ENCODE data around the gene SIPA1.
A peak's percentile ranks its signal among the peaks of the same experiment; 100 is the strongest.

SIPA1 gene

DNA sequence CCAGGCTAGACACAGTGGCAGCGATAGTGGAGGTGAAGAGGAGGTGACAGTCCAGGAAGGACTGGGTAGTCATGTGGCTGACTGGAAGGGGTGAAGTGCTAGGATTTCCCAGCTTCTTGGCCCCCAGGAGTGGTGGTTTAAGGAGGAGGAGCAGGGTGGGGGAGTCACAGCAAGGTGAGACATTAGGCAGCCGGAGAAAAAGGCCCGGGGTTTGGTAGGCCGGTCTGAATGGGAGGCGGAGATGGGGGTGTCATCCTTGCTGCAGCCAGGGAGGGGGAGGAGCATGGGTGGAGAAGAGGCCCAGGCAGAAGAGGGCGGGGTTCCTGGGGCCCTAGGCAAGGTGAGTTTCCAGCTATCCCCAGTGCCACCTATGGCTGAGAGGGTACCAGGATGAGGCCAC, 6.1 kb downstream of the SIPA1 start:
- ATAC-seq (ENCODE audit: low read depth) (peak; percentile 48), DNase-seq (ENCODE audit: low spot score) (peak; percentile 73)
- no peaks in the 10 kb centered on the region for H3K4me1 ChIP-seq (ENCODE audit: insufficient read depth, poor library complexity, severe bottlenecking)
- H3K4me3 ChIP-seq (ENCODE audit: severe bottlenecking), result no peak overlapping the region
- TF ChIP-seq, protein P1, sequence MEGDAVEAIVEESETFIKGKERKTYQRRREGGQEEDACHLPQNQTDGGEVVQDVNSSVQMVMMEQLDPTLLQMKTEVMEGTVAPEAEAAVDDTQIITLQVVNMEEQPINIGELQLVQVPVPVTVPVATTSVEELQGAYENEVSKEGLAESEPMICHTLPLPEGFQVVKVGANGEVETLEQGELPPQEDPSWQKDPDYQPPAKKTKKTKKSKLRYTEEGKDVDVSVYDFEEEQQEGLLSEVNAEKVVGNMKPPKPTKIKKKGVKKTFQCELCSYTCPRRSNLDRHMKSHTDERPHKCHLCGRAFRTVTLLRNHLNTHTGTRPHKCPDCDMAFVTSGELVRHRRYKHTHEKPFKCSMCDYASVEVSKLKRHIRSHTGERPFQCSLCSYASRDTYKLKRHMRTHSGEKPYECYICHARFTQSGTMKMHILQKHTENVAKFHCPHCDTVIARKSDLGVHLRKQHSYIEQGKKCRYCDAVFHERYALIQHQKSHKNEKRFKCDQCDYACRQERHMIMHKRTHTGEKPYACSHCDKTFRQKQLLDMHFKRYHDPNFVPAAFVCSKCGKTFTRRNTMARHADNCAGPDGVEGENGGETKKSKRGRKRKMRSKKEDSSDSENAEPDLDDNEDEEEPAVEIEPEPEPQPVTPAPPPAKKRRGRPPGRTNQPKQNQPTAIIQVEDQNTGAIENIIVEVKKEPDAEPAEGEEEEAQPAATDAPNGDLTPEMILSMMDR (IDR thresholded peaks at IDR 0.05; ENCODE audit: poor library complexity, severe bottlenecking), result no peak
- no peaks in the 10 kb centered on the region for H3K9me3 ChIP-seq (ENCODE audit: severe bottlenecking)
- no peaks in the 10 kb centered on the region for H3K27me3 ChIP-seq (ENCODE audit: insufficient read depth, poor library complexity, severe bottlenecking)
- H3K27ac ChIP-seq (ENCODE audit: poor library complexity, severe bottlenecking), result peak overlapping the region; percentile 6
- H3K36me3 ChIP-seq (ENCODE audit: low read depth), result no peaks in the 10 kb centered on the region

DNA sequence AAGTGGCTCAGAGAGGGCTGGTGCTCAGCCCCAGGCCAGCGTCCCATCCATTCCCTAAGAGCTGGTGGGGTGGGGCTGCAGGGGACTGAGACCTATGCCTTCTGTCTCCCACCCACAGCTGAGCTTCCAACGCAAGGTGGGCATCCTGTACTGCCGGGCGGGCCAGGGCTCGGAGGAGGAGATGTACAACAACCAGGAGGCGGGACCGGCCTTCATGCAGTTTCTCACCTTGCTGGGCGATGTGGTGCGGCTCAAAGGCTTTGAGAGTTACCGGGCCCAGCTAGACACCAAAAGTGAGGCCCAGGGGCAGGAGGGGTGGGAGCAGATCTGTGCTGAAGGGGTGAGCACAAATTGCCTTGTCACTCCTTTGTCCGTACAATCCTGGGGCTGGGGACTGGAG, 6.9 kb downstream of the SIPA1 start:
- no peak overlapping the region for H3K27ac ChIP-seq (ENCODE audit: poor library complexity, severe bottlenecking)
- H3K27me3 ChIP-seq (ENCODE audit: insufficient read depth, poor library complexity, severe bottlenecking), result no peaks in the 10 kb centered on the region
- TF ChIP-seq, protein P1 (IDR thresholded peaks at IDR 0.05; ENCODE audit: poor library complexity, severe bottlenecking), result no peak
- peak; percentile 72 for DNase-seq (ENCODE audit: low spot score)
- H3K36me3 ChIP-seq (ENCODE audit: low read depth), result no peaks in the 10 kb centered on the region
- no peaks in the 10 kb centered on the region for H3K9me3 ChIP-seq (ENCODE audit: severe bottlenecking)
- no peak overlapping the region for H3K4me3 ChIP-seq (ENCODE audit: severe bottlenecking)
- no peak for ATAC-seq (ENCODE audit: low read depth)
- H3K4me1 ChIP-seq (ENCODE audit: insufficient read depth, poor library complexity, severe bottlenecking), result no peaks in the 10 kb centered on the region

DNA sequence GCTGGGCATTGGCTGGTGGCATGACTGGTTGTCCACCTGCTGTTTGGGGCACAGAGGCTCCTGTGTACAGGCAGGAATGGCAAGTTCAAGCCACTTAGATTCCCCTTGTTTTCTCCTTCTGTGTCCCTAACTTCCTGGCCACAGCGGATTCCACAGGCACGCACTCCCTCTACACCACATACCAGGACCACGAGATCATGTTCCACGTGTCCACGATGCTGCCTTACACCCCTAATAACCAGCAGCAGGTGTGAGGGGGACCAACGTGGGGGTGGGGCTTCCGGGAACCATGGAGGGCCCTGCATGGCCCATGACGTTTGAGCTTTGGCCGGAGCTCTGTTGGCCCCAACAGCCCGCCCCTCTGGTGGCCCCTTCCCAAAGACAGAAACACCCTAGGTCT, 7.8 kb downstream of the SIPA1 start:
- H3K36me3 ChIP-seq (ENCODE audit: low read depth), result no peaks in the 10 kb centered on the region
- H3K4me3 ChIP-seq (ENCODE audit: severe bottlenecking), result no peak overlapping the region
- H3K4me1 ChIP-seq (ENCODE audit: insufficient read depth, poor library complexity, severe bottlenecking), result peaks cover 1% of the 10 kb centered on the region
- DNase-seq (ENCODE audit: low spot score) (peak; percentile 46), ATAC-seq (ENCODE audit: low read depth) (no peak)
- H3K27me3 ChIP-seq (ENCODE audit: insufficient read depth, poor library complexity, severe bottlenecking), result no peaks in the 10 kb centered on the region
- TF ChIP-seq, protein P1 (IDR thresholded peaks at IDR 0.05; ENCODE audit: poor library complexity, severe bottlenecking), result no peak
- no peaks in the 10 kb centered on the region for H3K9me3 ChIP-seq (ENCODE audit: severe bottlenecking)
- H3K27ac ChIP-seq (ENCODE audit: poor library complexity, severe bottlenecking), result no peak overlapping the region

DNA sequence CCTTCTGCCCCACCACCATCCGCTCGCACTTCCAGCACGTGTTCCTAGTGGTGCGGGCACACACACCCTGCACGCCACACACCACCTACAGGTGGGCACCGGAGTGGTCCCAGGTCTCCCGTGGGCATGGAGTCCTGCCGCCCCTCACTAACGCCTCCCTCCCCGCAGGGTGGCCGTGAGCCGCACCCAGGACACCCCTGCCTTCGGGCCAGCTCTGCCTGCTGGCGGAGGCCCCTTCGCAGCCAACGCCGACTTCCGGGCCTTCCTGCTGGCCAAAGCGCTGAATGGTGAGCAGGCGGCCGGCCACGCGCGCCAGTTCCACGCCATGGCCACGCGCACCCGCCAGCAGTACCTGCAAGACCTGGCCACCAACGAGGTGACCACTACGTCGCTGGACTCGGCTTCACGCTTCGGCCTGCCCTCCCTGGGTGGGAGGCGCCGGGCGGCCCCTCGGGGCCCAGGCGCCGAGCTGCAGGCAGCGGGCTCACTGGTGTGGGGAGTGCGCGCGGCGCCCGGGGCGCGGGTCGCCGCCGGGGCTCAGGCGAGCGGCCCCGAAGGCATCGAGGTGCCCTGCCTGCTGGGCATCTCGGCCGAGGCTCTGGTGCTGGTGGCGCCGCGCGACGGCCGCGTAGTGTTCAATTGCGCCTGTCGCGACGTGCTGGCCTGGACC, 8.5 kb downstream of the SIPA1 start:
- Histone ChIP-seq H3K9me3 (ENCODE audit: severe bottlenecking) (no peaks in the 10 kb centered on the region), H3K4me1 (ENCODE audit: insufficient read depth, poor library complexity, severe bottlenecking) (peaks cover 8% of the 10 kb centered on the region), H3K4me3 (ENCODE audit: severe bottlenecking) (peak overlapping the region; percentile 43), H3K27ac (ENCODE audit: poor library complexity, severe bottlenecking) (no peak overlapping the region), H3K27me3 (ENCODE audit: insufficient read depth, poor library complexity, severe bottlenecking) (no peaks in the 10 kb centered on the region), H3K36me3 (ENCODE audit: low read depth) (no peaks in the 10 kb centered on the region)
- peak; percentile 63 for DNase-seq (ENCODE audit: low spot score)
- ATAC-seq (ENCODE audit: low read depth), result no peak
- TF ChIP-seq, protein P1 (IDR thresholded peaks at IDR 0.05; ENCODE audit: poor library complexity, severe bottlenecking), result no peak

DNA sequence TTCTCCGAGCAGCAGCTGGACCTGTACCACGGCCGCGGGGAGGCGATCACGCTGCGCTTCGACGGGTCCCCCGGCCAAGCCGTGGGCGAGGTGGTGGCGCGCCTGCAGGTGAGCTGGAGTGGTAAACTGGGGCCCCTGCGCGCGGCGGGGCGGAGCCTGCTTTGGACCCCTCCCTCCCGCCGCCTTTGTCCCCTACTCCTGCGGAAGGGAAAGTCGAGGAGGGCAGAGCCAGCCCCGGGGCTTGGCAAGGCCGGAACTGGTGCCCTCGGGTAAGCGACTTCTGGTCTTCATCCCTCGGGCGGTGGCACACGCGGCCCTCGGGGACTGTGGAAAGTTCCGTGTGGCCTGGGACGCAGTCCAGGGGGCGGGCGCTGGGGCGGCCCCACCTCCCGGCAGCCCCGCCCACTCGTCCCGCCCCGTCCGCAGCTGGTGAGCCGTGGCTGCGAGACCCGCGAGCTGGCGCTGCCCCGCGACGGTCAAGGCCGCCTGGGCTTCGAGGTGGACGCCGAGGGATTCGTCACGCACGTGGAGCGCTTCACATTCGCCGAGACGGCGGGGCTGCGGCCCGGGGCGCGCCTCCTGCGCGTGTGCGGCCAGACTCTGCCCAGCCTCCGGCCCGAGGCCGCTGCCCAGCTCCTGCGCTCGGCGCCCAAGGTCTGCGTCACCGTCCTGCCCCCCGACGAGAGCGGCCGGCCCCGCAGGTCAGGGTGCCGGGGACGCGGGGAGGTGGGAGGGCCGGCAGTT, 9.2 kb downstream of the SIPA1 start:
- peak overlapping the region; percentile 43 for H3K4me3 ChIP-seq (ENCODE audit: severe bottlenecking)
- no peaks in the 10 kb centered on the region for H3K27me3 ChIP-seq (ENCODE audit: insufficient read depth, poor library complexity, severe bottlenecking)
- peaks cover 15% of the 10 kb centered on the region for H3K4me1 ChIP-seq (ENCODE audit: insufficient read depth, poor library complexity, severe bottlenecking)
- no peaks in the 10 kb centered on the region for H3K9me3 ChIP-seq (ENCODE audit: severe bottlenecking)
- TF ChIP-seq, protein P1 (IDR thresholded peaks at IDR 0.05; ENCODE audit: poor library complexity, severe bottlenecking), result no peak
- ATAC-seq (ENCODE audit: low read depth) (peak; percentile 54), DNase-seq (ENCODE audit: low spot score) (peak; percentile 54)
- H3K27ac ChIP-seq (ENCODE audit: poor library complexity, severe bottlenecking), result no peak overlapping the region
- no peaks in the 10 kb centered on the region for H3K36me3 ChIP-seq (ENCODE audit: low read depth)

Data from RWPE2 (cell line).